ENCODE data around the gene RS1. TPM values are rescaled to one million over a fixed set of nuclear protein-coding genes. Genes with fewer than 3 reads are reported as not detected.
A peak's percentile ranks its signal among the peaks of the same experiment; 100 is the strongest.

RS1 gene
- total and polyA plus RNA-seq, 9 of the 15 experiments (the other 6 are each of a cell fraction or from before 2014, with no cell fraction given): not detected

GRCh38 chrX:18674788-18675735, 3.2 kb upstream of the RS1 start:
- DNase-seq (ENCODE audit: extremely low read depth in 1 of 4, low spot score in 3 of 4) (peak; percentile 75 to 86 (median 85)), ATAC-seq (peak; percentile 85), FAIRE-seq (peak; percentile 65)
- in situ Hi-C loops (cut with MboI): no loop called here
- Histone ChIP-seq H3K4me1 (replicated peaks in 1 of 2; ENCODE audit: control insufficient read depth in 2 of 2, insufficient read depth in 2 of 2, low read length in 2 of 2) (peaks cover 0 to 10% of the 10 kb centered on the region in 2 experiments; a peak in 3 of 5 replicates), H3K27me3 (ENCODE audit: control insufficient read depth in 2 of 2, insufficient read depth in 2 of 2, low read length in 2 of 2) (no peaks in the 10 kb centered on the region), H3K9me1 (ENCODE audit: control insufficient read depth, insufficient read depth, low read length) (no peaks in the 10 kb centered on the region), H2AFZ (ENCODE audit: low read depth, low read length) (peak overlapping the region; percentile 85), H4K20me1 (replicated peaks; ENCODE audit: control insufficient read depth, insufficient read depth, low read length) (no peaks in the 10 kb centered on the region), H3K79me2 (ENCODE audit: control insufficient read depth, insufficient read depth, low read length) (no peaks in the 10 kb centered on the region), H3K4me2 (ENCODE audit: insufficient read depth, low read length) (peak overlapping the region; percentile 64), H3K27ac (ENCODE audit: extremely low read depth, low read depth, low read length) (peak overlapping the region; percentile 76; the same call in 2 of the 3 replicates), H3K36me3 (ENCODE audit: control insufficient read depth, insufficient read depth, low read length) (no peaks in the 10 kb centered on the region), H3K9me3 (replicated peaks; ENCODE audit: control insufficient read depth, insufficient read depth, low read depth, low read length) (no peaks in the 10 kb centered on the region), H3K9ac (ENCODE audit: insufficient read depth in 1 of 2, low read depth in 2 of 2, low read length in 2 of 2) (peak overlapping the region; percentile 77 to 92), H3K4me3 (peak overlapping the region; percentile 70)
- BruUV-seq (replicated peaks): no TSS peak
- WGBS (ENCODE audit: insufficient coverage, low coverage, missing lambda C conversion rate): 1% methylated on average over 23 of the region's 74 CpGs
- POLR2A ChIA-PET: no interaction called here
- CTCF ChIA-PET (ENCODE audit: low intra/inter-chr PET ratio): no interaction called here
- intact Hi-C loops (cut with micrococcal nuclease): no loop called here
- TF ChIP-seq POLR2B (IDR thresholded peaks at IDR 0.05; ENCODE audit: low read depth, partially characterized antibody): no peak
- peak; percentile 66 for TF ChIP-seq RBFOX2 (IDR thresholded peaks at IDR 0.05; ENCODE audit: low read depth, low read length)
- peak; percentile 64 for TF ChIP-seq ETV1 (tag; conservative IDR thresholded peaks at IDR 0.05; ENCODE audit: low read depth)
- TF ChIP-seq BCOR (IDR thresholded peaks at IDR 0.05): peak; percentile 73
- TF ChIP-seq BDP1 (IDR thresholded peaks at IDR 0.05; ENCODE audit: insufficient read depth, insufficient read length): peak; percentile 64
- no peak for TF ChIP-seq SETDB1 (IDR thresholded peaks at IDR 0.05; ENCODE audit: low read length)
- TF ChIP-seq TGIF2 (CRISPR knock-in tag; IDR thresholded peaks at IDR 0.05): no peak
- TF ChIP-seq, protein P1, sequence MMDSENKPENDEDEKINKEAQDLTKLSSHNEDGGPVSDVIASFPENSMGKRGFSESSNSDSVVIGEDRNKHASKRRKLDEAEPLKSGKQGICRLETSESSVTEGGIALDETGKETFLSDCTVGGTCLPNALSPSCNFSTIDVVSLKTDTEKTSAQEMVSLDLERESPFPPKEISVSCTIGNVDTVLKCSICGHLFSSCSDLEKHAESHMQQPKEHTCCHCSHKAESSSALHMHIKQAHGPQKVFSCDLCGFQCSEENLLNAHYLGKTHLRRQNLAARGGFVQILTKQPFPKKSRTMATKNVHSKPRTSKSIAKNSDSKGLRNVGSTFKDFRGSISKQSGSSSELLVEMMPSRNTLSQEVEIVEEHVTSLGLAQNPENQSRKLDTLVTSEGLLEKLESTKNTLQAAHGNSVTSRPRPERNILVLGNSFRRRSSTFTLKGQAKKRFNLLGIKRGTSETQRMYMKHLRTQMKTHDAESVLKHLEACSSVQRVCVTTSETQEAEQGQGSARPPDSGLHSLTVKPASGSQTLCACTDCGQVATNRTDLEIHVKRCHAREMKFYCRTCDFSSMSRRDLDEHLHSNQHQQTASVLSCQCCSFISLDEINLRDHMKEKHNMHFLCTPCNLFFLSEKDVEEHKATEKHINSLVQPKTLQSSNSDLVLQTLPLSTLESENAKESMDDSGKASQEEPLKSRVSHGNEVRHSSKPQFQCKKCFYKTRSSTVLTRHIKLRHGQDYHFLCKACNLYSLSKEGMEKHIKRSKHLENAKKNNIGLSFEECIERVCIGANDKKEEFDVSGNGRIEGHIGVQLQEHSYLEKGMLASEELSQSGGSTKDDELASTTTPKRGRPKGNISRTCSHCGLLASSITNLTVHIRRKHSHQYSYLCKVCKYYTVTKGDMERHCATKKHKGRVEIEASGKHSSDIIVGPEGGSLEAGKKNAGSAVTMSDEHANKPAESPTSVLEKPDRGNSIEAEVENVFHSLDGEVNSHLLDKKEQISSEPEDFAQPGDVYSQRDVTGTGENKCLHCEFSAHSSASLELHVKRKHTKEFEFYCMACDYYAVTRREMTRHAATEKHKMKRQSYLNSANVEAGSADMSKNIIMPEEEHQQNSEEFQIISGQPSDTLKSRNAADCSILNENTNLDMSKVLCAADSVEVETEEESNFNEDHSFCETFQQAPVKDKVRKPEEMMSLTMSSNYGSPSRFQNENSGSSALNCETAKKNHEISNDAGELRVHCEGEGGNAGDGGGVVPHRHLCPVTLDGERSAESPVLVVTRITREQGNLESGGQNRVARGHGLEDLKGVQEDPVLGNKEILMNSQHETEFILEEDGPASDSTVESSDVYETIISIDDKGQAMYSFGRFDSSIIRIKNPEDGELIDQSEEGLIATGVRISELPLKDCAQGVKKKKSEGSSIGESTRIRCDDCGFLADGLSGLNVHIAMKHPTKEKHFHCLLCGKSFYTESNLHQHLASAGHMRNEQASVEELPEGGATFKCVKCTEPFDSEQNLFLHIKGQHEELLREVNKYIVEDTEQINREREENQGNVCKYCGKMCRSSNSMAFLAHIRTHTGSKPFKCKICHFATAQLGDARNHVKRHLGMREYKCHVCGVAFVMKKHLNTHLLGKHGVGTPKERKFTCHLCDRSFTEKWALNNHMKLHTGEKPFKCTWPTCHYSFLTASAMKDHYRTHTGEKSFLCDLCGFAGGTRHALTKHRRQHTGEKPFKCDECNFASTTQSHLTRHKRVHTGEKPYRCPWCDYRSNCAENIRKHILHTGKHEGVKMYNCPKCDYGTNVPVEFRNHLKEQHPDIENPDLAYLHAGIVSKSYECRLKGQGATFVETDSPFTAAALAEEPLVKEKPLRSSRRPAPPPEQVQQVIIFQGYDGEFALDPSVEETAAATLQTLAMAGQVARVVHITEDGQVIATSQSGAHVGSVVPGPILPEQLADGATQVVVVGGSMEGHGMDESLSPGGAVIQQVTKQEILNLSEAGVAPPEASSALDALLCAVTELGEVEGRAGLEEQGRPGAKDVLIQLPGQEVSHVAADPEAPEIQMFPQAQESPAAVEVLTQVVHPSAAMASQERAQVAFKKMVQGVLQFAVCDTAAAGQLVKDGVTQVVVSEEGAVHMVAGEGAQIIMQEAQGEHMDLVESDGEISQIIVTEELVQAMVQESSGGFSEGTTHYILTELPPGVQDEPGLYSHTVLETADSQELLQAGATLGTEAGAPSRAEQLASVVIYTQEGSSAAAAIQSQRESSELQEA (IDR thresholded peaks at IDR 0.05; ENCODE audit: low read depth): peak; percentile 68
- no peak for TF ChIP-seq ZNF57 (CRISPR knock-in tag; IDR thresholded peaks at IDR 0.05)
- TF ChIP-seq KDM5B (IDR thresholded peaks at IDR 0.05; ENCODE audit: insufficient replicate concordance, low read depth, low read length): no peak
- TF ChIP-seq TBP (optimal IDR thresholded peaks at IDR 0.05; ENCODE audit: low read depth, low read length): peak; percentile 99
- no peak for TF ChIP-seq HNRNPUL1 (IDR thresholded peaks at IDR 0.05; ENCODE audit: low read length)
- TF ChIP-seq POLR2A (conservative IDR thresholded peaks at IDR 0.05): 0 out of 2 replicates have a peak, but pooled peaks have one; percentile 22
- TF ChIP-seq, protein P2, sequence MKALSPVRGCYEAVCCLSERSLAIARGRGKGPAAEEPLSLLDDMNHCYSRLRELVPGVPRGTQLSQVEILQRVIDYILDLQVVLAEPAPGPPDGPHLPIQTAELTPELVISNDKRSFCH (CRISPR knock-in tag; IDR thresholded peaks at IDR 0.05): no peak
- TF ChIP-seq, protein P2 (tag; IDR thresholded peaks at IDR 0.05): no peak

Measured in K562 (cell line).